8988T (cell line): ENCODE results near the gene PCDHGB4.
A peak's percentile ranks its signal among the peaks of the same experiment; 100 is the strongest.
"Not testable (repeated sequence)": the region's sequence is repeated elsewhere in the genome, so short reads cannot be mapped to it uniquely, and the experiment has no call there.

Source experiments
- DNase-seq: peaks from one replicate; pipeline ENCODE4 v3.0.0; 2011

Gene PCDHGB4

DNA sequence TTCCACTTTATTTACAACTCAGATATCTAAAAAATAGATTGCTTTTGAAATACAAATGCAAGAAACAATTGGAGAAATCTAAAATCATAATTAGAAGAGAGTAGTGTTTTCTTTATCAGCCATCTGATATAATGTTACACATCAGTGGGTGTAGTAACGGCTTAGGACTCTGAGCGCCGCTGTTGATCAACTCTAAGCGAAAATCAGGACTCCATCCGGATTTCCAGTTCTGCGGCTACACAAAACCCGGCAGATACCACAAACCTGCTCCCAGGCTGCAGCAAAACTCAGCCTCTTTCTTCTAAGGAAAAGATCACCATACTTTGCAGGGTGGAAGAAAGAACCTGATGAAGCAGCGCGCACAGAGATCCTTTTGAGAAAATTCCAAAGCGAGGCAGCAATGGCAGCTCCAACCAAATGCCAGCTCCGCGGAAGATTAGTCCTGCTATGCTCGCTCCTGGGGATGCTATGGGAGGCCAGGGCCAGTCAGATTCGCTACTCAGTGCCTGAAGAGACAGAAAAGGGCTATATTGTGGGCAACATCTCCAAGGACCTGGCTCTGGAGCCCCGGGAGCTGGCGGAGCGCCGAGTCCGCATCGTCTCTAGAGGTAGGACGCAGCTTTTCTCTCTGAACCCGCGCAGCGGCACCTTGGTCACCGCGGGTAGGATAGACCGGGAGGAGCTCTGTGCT is 15.2 kb downstream of the PCDHGB4 start, which contains the start of gene PCDHGA9:
Gene PCDHGA9, plus strand, starts transcription at position 226 of the 691 bp plus-strand sequence. Its CDS starts 175 bp downstream, at position 401.
- DNase-seq = peak; percentile 49

DNA sequence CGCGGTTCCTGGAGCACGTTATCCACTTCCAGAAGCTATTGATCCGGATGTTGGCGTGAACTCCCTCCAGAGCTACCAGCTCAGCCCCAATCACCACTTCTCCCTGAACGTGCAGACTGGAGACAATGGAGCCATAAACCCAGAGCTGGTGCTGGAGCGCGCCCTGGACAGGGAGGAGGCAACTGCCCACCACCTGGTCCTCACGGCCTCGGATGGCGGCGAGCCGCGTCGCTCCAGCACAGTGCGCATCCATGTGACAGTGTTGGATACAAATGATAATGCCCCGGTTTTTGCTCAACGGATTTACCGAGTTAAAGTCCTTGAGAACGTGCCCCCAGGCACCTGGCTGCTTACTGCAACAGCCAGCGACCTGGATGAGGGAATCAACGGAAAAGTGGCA is 15.9 kb downstream of the PCDHGB4 start:
- no peak for DNase-seq

DNA sequence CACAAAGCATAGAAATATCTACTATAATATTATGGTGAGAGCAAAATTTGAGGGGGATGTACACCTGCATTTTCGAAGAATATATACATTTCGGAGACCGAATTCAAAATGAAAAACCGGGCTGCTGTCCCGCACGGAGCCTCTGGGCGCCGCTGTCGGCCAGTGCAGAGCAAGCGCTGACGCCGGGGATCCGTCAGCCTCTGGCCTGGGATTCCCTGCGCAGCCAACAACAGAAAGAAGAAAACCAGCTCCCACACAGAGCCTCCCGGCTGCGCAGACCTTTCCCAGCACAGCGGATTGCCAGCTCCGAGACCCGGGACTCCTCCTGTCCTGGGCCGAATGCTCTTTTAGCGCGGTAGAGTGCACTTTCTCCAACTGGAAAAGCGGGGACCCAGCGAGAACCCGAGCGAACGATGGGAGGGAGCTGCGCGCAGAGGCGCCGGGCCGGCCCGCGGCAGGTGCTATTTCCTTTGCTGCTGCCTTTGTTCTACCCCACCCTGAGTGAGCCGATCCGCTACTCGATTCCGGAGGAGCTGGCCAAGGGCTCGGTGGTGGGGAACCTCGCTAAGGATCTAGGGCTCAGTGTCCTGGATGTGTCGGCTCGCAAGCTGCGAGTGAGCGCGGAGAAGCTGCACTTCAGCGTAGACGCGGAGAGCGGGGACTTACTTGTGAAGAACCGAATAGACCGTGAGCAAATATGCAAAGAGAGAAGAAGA is 20.4 kb downstream of the PCDHGB4 start, which contains the start of gene PCDHGB6:
Gene PCDHGB6, plus strand, starts transcription at position 232 of the 716 bp plus-strand sequence. Its CDS starts 182 bp downstream, at position 414.
- DNase-seq = not testable (repeated sequence)

DNA sequence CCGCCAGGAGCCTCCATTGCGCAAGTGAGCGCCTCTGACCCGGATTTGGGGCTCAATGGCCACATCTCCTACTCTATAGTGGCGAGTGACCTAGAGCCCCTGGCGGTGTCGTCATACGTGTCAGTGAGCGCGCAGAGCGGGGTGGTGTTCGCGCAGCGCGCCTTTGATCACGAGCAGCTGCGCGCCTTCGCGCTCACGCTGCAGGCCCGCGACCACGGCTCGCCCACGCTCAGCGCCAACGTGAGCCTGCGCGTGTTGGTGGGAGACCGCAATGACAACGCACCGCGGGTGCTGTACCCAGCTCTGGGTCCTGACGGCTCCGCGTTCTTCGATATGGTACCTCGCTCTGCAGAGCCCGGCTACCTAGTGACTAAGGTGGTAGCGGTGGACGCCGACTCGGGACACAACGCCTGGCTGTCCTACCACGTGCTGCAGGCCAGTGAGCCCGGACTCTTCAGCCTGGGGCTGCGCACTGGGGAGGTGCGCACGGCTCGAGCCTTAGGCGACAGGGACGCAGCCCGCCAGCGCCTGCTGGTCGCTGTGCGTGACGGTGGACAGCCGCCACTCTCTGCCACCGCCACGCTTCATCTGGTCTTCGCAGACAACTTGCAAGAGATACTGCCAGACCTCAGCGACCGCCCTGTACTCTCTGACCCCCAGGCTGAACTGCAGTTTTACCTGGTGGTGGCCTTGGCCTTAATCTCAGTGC is 22.3 kb downstream of the PCDHGB4 start:
- no peak for DNase-seq

DNA sequence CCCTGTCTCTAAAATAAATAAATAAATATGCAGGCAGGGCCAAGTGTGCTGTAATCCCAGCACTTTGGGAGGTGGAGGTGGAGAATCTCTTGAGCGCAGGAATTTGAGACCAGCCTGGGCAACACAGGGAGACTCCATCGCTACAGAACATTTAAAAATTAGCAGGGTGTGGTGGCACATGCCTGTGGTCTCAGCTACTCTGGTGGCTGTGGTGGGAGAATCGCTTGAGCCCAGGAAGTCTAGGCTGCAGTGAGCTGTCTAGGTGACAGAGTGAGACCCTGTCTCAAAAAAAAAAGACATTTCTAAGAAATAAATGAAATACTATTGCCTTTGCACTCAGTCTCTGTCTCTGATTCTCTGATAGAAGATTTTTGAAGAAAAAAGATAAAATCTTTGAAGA is 24.1 kb downstream of the PCDHGB4 start:
- no peak for DNase-seq

DNA sequence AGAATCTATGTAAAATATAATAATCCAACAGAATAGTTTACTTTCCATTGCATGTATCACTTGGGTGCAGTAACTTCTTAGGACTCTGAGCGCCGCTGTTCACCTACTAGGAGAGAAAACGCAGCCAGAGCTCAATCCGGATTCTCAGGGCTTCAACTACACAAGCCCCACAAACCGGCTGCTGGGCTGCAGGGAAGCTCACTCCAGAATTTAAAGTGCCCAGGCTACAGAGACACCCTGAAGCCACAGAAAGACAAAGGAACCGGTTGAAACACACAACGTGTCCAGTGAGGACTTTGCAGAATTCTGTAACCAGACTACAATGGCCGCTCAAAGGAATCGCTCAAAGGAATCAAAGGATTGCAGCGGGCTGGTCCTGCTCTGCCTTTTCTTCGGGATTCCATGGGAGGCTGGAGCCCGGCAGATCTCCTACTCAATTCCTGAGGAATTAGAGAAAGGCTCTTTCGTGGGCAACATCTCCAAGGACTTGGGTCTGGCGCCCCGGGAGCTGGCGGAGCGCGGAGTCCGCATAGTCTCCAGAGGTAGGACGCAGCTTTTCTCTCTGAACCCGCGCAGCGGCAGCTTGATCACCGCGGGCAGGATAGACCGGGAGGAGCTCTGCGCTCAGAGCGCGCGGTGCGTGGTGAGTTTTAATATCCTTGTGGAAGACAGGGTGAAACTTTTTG is 25.5 kb downstream of the PCDHGB4 start, which contains the start of gene PCDHGA10:
Gene PCDHGA10, plus strand, starts transcription at position 134 of the 686 bp plus-strand sequence. Its CDS starts 189 bp downstream, at position 323.
- peak; percentile 70 for DNase-seq

DNA sequence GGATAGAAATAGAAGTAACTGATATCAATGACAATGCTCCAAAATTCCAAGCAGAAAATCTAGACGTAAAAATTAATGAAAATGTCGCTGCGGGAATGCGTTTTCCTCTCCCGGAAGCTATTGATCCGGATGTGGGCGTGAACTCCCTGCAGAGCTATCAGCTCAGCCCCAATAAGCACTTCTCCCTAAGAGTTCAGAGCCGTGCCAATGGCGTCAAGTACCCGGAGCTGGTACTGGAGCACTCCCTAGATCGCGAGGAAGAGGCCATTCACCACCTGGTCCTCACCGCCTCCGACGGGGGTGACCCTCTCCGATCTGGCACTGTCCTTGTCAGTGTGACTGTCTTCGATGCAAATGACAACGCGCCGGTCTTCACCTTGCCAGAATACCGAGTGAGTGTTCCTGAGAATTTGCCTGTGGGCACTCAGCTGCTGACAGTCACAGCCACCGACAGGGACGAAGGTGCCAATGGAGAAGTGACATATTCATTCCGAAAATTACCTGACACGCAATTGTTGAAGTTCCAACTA is 26.1 kb downstream of the PCDHGB4 start:
- DNase-seq = no peak

DNA sequence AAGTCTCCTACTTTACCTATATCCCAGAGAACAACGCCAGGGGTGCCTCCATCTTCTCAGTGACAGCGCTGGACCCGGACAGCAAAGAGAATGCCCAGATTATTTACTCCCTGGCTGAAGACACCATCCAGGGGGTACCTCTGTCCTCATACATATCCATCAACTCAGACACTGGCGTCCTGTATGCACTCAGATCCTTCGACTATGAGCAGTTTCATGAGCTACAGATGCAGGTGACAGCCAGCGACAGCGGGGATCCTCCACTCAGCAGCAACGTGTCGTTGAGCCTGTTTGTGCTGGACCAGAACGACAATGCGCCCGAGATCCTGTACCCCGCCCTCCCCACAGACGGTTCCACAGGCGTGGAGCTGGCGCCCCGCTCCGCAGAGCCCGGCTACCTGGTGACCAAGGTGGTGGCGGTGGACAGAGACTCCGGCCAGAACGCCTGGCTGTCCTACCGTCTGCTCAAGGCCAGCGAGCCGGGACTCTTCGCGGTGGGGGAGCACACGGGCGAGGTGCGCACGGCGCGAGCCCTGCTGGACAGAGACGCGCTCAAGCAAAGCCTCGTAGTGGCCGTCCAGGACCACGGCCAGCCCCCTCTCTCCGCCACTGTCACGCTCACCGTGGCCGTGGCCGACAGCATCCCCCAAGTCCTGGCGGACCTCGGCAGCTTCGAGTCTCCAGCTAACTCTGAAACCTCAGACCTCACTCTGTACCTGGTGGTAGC is 27.2 kb downstream of the PCDHGB4 start:
- not testable (repeated sequence) for DNase-seq

DNA sequence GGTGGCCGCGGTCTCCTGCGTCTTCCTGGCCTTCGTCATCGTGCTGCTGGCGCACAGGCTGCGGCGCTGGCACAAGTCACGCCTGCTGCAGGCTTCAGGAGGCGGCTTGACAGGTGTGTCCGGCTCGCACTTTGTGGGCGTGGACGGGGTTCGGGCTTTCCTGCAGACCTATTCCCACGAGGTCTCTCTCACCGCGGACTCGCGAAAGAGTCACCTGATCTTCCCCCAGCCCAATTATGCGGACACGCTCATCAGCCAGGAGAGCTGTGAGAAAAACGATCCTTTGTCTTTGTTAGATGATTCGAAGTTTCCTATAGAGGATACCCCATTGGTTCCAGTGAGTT is 27.7 kb downstream of the PCDHGB4 start:
- not testable (repeated sequence) for DNase-seq

DNA sequence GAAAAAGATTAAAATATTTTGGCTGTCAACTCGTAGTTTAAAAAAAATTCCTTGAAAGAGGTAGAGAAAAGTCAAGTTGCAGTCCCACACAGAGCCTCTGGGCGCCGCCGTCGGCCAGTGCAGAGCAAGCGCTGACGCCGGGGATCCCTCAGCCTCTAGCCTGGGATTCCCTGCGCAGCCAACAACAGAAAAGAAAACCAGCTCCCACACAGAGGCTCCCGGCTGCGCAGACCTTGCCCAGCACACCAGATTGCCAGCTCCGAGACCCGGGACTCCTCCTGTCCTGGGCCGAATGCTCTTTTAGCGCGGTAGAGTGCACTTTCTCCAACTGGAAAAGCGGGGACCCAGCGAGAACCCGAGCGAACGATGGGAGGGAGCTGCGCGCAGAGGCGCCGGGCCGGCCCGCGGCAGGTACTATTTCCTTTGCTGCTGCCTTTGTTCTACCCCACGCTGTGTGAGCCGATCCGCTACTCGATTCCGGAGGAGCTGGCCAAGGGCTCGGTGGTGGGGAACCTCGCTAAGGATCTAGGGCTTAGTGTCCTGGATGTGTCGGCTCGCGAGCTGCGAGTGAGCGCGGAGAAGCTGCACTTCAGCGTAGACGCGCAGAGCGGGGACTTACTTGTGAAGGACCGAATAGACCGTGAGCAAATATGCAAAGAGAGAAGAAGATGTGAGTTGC is 30.1 kb downstream of the PCDHGB4 start, which contains the start of gene PCDHGB7:
Gene PCDHGB7, plus strand, starts transcription at position 184 of the 679 bp plus-strand sequence. Its CDS starts 183 bp downstream, at position 367.
- DNase-seq = peak; percentile 69

DNA sequence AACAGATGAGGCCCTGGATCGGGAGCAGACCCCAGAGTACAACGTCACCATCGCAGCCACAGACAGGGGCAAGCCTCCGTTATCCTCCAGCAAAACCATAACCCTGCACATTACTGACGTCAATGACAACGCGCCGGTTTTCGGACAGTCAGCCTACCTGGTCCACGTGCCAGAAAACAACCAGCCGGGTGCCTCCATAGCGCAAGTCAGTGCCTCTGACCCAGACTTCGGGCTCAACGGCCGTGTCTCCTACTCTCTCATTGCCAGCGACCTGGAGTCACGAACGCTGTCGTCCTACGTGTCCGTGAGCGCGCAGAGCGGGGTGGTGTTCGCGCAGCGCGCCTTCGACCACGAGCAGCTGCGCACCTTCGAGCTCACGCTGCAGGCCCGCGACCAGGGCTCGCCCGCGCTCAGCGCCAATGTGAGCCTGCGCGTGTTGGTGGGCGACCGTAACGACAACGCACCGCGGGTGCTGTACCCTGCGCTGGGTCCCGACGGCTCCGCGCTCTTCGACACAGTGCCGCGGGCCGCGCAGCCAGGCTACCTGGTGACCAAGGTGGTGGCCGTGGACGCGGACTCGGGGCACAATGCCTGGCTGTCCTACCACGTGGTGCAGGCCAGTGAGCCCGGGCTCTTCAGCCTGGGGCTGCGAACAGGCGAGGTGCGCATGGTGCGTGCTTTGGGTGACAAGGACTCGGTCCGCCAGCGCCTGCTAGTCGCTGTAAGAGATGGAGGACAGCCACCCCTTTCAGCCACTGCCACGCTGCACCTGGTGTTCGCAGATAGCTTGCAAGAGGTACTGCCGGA is 31.8 kb downstream of the PCDHGB4 start:
- DNase-seq = no peak

DNA sequence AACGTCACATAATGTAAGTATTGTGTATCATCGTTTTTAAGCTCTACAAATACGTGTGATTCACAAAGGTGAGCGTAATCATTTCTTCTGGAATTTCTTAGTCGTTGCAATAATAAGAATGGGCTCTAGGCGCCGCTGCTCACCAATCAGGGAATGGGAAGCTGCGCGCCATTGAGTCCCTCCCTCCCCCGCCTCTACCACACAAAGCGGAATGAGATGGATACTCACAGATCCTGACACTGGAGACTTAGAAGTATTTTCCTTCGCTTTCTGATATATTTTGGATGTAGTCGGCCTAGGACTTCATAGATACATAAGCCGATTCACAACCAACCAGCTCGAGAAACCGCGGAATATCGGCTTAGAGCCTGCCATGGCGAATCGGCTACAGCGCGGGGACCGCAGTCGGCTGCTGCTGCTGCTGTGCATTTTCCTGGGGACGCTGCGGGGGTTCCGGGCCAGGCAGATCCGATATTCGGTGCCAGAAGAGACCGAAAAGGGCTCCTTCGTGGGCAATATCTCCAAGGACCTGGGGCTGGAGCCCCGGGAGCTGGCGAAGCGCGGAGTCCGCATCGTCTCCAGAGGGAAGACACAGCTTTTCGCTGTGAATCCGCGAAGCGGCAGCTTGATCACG is 33.5 kb downstream of the PCDHGB4 start, which contains the start of gene PCDHGA11:
Gene PCDHGA11, plus strand, starts transcription at position 197 of the 634 bp plus-strand sequence. Its CDS starts 177 bp downstream, at position 374.
- peak; percentile 68 for DNase-seq

DNA sequence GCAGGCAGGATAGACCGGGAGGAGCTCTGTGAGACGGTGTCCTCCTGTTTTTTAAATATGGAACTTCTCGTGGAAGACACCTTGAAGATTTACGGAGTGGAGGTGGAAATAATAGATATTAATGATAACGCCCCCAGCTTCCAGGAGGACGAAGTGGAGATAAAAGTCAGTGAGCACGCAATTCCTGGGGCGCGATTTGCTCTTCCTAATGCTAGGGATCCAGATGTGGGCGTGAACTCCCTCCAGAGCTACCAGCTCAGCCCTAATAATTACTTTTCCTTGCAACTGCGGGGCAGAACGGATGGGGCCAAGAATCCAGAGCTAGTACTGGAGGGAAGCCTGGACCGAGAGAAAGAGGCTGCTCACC is 34.0 kb downstream of the PCDHGB4 start:
- no peak for DNase-seq

DNA sequence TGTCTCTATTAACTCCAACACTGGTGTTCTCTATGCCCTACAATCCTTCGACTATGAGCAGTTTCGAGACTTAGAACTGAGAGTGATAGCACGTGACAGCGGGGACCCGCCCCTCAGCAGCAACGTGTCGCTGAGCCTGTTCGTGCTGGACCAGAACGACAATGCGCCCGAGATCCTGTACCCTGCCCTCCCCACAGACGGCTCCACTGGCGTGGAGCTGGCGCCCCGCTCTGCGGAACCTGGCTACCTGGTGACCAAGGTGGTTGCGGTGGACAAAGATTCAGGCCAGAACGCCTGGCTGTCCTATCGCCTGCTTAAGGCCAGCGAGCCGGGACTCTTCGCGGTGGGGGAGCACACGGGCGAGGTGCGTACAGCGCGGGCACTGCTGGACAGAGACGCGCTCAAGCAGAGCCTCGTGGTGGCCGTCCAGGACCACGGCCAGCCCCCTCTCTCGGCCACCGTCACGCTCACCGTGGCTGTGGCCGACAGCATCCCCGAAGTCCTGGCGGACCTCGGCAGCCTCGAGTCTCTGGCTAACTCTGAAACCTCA is 35.3 kb downstream of the PCDHGB4 start:
- DNase-seq = no peak

DNA sequence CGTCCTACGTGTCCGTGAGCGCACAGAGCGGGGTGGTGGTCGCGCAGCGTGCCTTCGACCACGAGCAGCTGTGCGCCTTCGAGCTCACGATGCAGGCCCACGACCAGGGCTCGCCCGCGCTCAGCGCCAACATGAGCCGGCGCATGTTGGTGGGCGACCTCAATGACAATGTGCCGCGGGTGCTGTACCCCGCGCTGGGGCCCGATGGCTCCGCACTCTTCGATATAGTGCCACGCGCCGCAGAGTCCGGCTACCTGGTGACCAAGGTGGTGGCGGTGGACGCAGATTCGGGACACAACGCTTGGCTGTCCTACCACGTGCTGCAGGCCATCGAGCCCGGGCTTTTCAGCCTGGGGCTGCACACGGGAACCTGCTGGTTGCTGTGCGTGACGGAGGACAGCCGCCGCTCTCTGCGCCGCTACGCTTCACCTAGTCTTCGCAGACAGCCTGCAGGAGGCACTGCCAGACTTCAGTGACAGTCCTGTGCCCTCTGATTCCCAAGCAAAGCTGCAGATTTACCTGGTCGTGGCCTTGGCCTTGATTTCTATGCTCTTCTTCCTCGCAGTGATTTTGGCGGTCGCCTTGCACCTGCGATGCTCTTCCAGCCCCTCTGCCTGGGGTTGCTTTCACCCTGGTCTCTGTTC is 40.4 kb downstream of the PCDHGB4 start:
- DNase-seq = no peak

DNA sequence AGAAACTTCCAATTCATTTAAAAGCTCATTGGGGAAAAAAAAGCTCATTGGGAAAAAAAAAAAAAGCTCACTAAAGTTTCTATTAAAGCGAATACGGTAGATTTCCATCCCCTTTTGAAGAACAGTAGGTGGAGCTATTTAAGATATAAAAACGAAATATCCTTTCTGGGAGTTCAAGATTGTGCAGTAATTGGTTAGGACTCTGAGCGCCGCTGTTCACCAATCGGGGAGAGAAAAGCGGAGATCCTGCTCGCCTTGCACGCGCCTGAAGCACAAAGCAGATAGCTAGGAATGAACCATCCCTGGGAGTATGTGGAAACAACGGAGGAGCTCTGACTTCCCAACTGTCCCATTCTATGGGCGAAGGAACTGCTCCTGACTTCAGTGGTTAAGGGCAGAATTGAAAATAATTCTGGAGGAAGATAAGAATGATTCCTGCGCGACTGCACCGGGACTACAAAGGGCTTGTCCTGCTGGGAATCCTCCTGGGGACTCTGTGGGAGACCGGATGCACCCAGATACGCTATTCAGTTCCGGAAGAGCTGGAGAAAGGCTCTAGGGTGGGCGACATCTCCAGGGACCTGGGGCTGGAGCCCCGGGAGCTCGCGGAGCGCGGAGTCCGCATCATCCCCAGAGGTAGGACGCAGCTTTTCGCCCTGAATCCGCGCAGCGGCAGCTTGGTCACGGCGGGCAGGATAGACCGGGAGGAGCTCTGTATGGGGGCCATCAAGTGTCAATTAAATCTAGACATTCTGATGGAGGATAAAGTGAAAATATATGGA is 43.0 kb downstream of the PCDHGB4 start, which contains the start of gene PCDHGA12:
Gene PCDHGA12, plus strand, starts transcription at position 176 of the 782 bp plus-strand sequence. Its CDS starts 253 bp downstream, at position 429.
- DNase-seq = peak; percentile 80

DNA sequence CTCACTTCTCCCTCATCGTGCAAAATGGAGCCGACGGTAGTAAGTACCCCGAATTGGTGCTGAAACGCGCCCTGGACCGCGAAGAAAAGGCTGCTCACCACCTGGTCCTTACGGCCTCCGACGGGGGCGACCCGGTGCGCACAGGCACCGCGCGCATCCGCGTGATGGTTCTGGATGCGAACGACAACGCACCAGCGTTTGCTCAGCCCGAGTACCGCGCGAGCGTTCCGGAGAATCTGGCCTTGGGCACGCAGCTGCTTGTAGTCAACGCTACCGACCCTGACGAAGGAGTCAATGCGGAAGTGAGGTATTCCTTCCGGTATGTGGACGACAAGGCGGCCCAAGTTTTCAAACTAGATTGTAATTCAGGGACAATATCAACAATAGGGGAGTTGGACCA is 43.8 kb downstream of the PCDHGB4 start:
- no peak for DNase-seq

DNA sequence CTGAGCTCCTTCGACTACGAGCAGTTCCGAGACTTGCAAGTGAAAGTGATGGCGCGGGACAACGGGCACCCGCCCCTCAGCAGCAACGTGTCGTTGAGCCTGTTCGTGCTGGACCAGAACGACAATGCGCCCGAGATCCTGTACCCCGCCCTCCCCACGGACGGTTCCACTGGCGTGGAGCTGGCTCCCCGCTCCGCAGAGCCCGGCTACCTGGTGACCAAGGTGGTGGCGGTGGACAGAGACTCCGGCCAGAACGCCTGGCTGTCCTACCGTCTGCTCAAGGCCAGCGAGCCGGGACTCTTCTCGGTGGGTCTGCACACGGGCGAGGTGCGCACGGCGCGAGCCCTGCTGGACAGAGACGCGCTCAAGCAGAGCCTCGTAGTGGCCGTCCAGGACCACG is 44.8 kb downstream of the PCDHGB4 start:
- not testable (repeated sequence) for DNase-seq
